ENCODE data around the gene SV2B. TPM values are rescaled to one million over a fixed set of nuclear protein-coding genes. Genes with fewer than 3 reads are reported as not detected.
A peak's percentile ranks its signal among the peaks of the same experiment; 100 is the strongest.

SV2B gene
- total RNA-seq, 1 experiment from 2014 or later, result not detected

DNA sequence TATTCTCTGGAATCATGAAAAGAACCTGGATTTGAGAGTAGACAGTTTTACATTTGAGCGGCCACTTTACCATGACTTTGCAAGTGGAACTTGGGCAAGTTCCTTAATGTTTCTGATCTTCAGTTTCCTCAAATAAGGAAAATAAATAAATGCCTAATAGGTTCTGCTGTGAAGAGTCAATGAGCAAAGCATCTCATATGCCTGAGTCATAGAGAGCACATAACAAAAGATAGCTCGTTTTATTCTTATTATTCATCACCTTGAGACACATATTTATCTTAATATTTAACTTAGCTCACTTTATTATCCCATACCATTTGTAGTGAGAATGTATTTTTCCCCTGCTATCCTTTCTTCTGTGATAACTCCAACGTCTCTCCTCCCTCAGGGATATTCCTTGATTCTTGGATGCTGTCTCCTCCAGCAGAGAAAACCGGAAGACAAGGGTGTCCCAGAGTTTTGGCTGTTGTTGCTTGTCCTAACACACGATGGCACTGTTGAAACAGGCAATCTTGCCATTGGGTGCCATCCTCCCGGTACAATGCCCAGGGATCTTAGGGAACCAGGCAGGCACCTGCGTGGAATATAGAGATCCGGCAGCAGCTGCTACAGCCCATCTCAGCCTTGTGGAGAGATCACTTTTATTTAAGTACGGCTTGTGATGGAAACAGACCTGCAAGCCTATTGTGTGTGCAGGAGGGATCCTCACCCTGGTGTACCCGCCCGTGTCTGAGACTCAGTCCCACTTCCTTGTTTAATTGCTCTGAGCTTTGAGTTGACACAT is 44.3 kb upstream of the SV2B start:
- no peaks in the 10 kb centered on the region for H3K79me2 ChIP-seq (ENCODE audit: low read depth)
- ChIA-PET POLR2A (ENCODE audit: unreplicated experiment) (no interaction called here), CTCF (interaction anchor here (0.7 to 1.5 kb wide), 2 partner anchors 153 to 216 kb away, joined by 4 to 10 read pairs; no protein-coding TSS in a partner anchor)
- no peak overlapping the region for H2AFZ ChIP-seq
- BruUV-seq (replicated peaks), result no TSS peak
- no peaks in the 10 kb centered on the region for H4K20me1 ChIP-seq (ENCODE audit: insufficient read depth)
- no peak overlapping the region for H3K4me3 ChIP-seq
- DNase-seq, result peak; percentile 43 to 54
- H3K27me3 ChIP-seq (ENCODE audit: insufficient read depth, low read depth), result peaks cover 90% of the 10 kb centered on the region
- intact Hi-C loops (cut with micrococcal nuclease; ENCODE audit: unreplicated experiment), result loop anchor here (1.0 to 5.0 kb wide), 5 partner anchors 169 to 1027 kb away; partner anchors contain the start of gene SLCO3A1
- TF ChIP-seq EZH2 (IDR thresholded peaks at IDR 0.05; ENCODE audit: low read depth), result no peak
- TF ChIP-seq, protein P1, sequence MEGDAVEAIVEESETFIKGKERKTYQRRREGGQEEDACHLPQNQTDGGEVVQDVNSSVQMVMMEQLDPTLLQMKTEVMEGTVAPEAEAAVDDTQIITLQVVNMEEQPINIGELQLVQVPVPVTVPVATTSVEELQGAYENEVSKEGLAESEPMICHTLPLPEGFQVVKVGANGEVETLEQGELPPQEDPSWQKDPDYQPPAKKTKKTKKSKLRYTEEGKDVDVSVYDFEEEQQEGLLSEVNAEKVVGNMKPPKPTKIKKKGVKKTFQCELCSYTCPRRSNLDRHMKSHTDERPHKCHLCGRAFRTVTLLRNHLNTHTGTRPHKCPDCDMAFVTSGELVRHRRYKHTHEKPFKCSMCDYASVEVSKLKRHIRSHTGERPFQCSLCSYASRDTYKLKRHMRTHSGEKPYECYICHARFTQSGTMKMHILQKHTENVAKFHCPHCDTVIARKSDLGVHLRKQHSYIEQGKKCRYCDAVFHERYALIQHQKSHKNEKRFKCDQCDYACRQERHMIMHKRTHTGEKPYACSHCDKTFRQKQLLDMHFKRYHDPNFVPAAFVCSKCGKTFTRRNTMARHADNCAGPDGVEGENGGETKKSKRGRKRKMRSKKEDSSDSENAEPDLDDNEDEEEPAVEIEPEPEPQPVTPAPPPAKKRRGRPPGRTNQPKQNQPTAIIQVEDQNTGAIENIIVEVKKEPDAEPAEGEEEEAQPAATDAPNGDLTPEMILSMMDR (conservative IDR thresholded peaks at IDR 0.05), result peak; percentile 79
- H3K36me3 ChIP-seq (ENCODE audit: low read depth), result no peaks in the 10 kb centered on the region
- no peaks in the 10 kb centered on the region for H3F3A ChIP-seq (ENCODE audit: insufficient read depth, low read depth)
- no peaks in the 10 kb centered on the region for H3K4me1 ChIP-seq (replicated peaks; ENCODE audit: insufficient read depth)
- H3K4me2 ChIP-seq, result 0 out of 2 replicates have a peak overlapping the region, but pooled peaks have one; percentile 20
- no peaks in the 10 kb centered on the region for H3K9me2 ChIP-seq (ENCODE audit: insufficient read depth)
- no peak overlapping the region for H3K27ac ChIP-seq
- H3K9me3 ChIP-seq (ENCODE audit: insufficient read depth, low read depth), result no peaks in the 10 kb centered on the region

DNA sequence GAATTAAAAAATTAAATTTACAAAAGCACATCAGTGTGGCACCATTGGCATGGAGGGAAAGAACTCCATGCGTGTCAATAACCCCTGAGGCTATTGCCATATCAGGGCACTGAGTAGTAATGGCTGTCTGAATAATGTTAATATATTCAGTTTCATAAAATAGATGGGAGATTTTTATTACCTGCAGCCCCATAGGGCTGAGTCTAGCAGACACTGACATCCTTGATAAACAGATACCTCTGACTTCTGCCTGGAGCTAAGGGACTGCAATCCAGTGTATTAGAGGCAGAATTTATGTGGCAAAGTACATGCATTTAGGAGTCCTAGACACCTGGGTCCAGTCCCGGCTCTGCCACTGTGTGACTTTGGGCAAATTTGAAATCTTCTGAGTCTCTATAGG is 38.8 kb upstream of the SV2B start:
- no peak for DNase-seq
- no TSS peak for BruUV-seq (replicated peaks)
- no peak overlapping the region for H3K4me3 ChIP-seq
- TF ChIP-seq EZH2 (IDR thresholded peaks at IDR 0.05; ENCODE audit: low read depth), result no peak
- TF ChIP-seq, protein P1 (conservative IDR thresholded peaks at IDR 0.05), result no peak
- no peak overlapping the region for H3K27ac ChIP-seq
- ChIA-PET CTCF (no interaction called here), POLR2A (ENCODE audit: unreplicated experiment) (interaction anchor here (0.6 kb wide), 1 partner anchor 134 kb away, joined by 11 read pairs; no protein-coding TSS in a partner anchor)
- no peaks in the 10 kb centered on the region for H3K4me1 ChIP-seq (replicated peaks; ENCODE audit: insufficient read depth)
- H3F3A ChIP-seq (ENCODE audit: insufficient read depth, low read depth), result no peaks in the 10 kb centered on the region
- H4K20me1 ChIP-seq (ENCODE audit: insufficient read depth), result no peaks in the 10 kb centered on the region
- H3K9me2 ChIP-seq (ENCODE audit: insufficient read depth), result no peaks in the 10 kb centered on the region
- no peaks in the 10 kb centered on the region for H3K9me3 ChIP-seq (ENCODE audit: insufficient read depth, low read depth)
- H3K27me3 ChIP-seq (ENCODE audit: insufficient read depth, low read depth), result peaks cover 39% of the 10 kb centered on the region
- H3K36me3 ChIP-seq (ENCODE audit: low read depth), result no peaks in the 10 kb centered on the region
- no peak overlapping the region for H2AFZ ChIP-seq
- no peaks in the 10 kb centered on the region for H3K79me2 ChIP-seq (ENCODE audit: low read depth)
- intact Hi-C loops (cut with micrococcal nuclease; ENCODE audit: unreplicated experiment), result no loop called here
- H3K4me2 ChIP-seq, result no peak overlapping the region

DNA sequence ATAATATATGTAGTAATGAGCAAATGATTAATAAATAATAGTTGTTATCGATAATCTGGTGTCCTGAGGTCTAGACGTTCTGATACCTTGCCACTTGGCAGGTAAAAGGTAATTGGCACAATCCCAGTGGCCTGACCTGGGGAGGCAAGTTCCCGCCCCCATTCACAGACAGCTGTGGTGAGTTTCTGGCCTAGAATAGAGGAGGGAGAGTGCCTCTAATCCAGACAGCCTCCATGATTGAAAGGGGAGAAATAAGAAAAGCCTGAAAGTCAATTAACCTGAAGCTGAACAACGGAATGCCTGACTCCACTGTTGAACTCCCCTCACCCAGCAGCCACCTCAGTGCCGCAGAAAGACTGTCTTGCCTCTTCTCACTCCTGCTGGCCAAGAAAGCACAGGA is 38.1 kb upstream of the SV2B start:
- Histone ChIP-seq H3K9me2 (ENCODE audit: insufficient read depth) (no peaks in the 10 kb centered on the region), H3K27ac (no peak overlapping the region), H3K79me2 (ENCODE audit: low read depth) (no peaks in the 10 kb centered on the region), H3F3A (ENCODE audit: insufficient read depth, low read depth) (no peaks in the 10 kb centered on the region), H3K9me3 (ENCODE audit: insufficient read depth, low read depth) (no peaks in the 10 kb centered on the region), H3K27me3 (ENCODE audit: insufficient read depth, low read depth) (peaks cover 33% of the 10 kb centered on the region), H4K20me1 (ENCODE audit: insufficient read depth) (no peaks in the 10 kb centered on the region), H3K4me3 (no peak overlapping the region), H2AFZ (0 out of 2 replicates have a peak overlapping the region, but pooled peaks have one; percentile 43), H3K36me3 (ENCODE audit: low read depth) (no peaks in the 10 kb centered on the region), H3K4me1 (replicated peaks; ENCODE audit: insufficient read depth) (0 out of 2 replicates have a peak, but pooled peaks cover 2% of the 10 kb centered on the region), H3K4me2 (no peak overlapping the region)
- TF ChIP-seq, protein P1 (conservative IDR thresholded peaks at IDR 0.05), result no peak
- no peak for TF ChIP-seq EZH2 (IDR thresholded peaks at IDR 0.05; ENCODE audit: low read depth)
- BruUV-seq (replicated peaks), result no TSS peak
- DNase-seq, result no peak
- ChIA-PET CTCF (no interaction called here), POLR2A (ENCODE audit: unreplicated experiment) (no interaction called here)
- intact Hi-C loops (cut with micrococcal nuclease; ENCODE audit: unreplicated experiment), result no loop called here
